Stimulated activated CD4-positive, alpha-beta T cell treated with anti-CD3 and anti-CD28 coated beads, TNF-alpha, amount 100 ng/mL, for 4 hours (primary cell): ENCODE data around the gene FIBCD1.
A peak's percentile ranks its signal among the peaks of the same experiment; 100 is the strongest.

Experiments used
- DNase-seq, 3 experiments: peaks; one replicate each; pipeline ENCODE4 v3.0.0-alpha.2; 2020; ENCODE audit warnings: low read depth in 3 of 3

Gene FIBCD1

GRCh38 chr9:130880599-130881220 lies 58.3 kb downstream of the FIBCD1 start:
- DNase-seq = no peak

- no peak for DNase-seq
Measured at GRCh38 chr9:130879863-130880411, 59.1 kb downstream of the FIBCD1 start.

DNA sequence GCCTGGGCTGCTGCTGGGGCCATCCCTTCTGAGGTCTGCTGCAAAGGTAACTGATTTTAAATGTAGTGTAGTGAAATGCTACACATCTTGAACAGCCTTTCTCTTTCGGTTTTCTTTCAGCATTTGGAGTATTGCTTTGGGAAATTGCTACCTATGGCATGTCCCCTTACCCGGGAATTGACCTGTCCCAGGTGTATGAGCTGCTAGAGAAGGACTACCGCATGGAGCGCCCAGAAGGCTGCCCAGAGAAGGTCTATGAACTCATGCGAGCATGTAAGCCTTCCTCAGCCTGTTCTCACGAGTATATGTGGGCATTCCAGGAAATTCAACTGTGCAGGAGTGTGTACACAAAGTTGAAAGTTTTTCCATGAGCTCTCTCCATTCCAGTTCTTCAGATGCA lies 60.8 kb downstream of the FIBCD1 start:
- no peak for DNase-seq

DNA sequence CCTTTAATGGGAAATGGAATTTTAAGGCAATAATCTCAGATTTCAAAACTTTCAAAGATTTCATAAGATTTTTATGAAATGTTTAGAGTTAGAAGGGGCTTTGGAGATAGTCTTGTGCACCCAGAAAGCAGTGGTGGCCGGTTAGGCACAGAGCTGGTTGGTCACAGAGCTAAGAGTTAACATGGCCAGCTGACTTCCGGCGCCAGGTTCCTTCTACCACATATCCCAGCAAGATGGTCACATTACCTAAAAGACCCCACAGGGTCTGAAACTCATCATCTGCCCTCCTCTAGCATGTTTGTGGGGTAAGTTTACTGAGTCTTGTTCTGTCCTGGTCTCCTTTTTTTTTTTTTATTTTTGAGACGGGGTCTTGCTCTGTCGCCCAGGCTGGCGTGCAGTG lies 61.7 kb downstream of the FIBCD1 start:
- no peak for DNase-seq

DNA sequence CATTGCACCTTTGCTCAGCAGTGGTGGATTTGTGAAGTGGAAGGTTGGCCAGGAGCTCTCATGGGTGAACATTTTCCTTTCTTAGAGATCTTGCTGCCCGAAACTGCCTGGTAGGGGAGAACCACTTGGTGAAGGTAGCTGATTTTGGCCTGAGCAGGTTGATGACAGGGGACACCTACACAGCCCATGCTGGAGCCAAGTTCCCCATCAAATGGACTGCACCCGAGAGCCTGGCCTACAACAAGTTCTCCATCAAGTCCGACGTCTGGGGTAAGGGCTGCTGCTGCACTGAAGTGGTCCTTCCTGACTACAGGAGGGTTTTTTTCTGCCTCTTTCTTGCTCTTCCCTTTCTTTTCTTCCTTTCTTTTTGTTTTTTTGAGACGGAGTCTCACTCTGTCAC lies 64.3 kb downstream of the FIBCD1 start:
- no peak for DNase-seq

- no peak for DNase-seq
Measured at GRCh38 chr9:130873966-130874365, 65.1 kb downstream of the FIBCD1 start.

- no peak for DNase-seq
Measured at GRCh38 chr9:130872912-130873503, 66.0 kb downstream of the FIBCD1 start.

DNA sequence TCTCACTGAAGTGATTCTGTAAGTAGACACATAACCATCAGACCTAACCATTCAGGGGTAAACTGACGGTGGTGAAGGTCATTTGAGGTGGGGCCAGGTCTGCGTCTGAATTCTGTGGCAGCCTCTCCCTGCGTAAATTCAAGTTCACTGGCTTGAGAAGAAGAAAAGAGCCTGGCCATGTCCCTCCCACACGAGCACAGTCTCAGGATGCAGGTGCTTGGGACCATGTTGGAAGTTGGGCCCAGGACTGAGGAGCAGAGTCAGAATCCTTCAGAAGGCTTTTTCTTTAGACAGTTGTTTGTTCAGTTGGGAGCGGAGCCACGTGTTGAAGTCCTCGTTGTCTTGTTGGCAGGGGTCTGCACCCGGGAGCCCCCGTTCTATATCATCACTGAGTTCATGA lies 66.5 kb downstream of the FIBCD1 start:
- DNase-seq = no peak

- DNase-seq = no peak
Measured at GRCh38 chr9:130872093-130872492, 67.0 kb downstream of the FIBCD1 start.

GRCh38 chr9:130871395-130872062 lies 67.5 kb downstream of the FIBCD1 start:
- DNase-seq = no peak

DNA sequence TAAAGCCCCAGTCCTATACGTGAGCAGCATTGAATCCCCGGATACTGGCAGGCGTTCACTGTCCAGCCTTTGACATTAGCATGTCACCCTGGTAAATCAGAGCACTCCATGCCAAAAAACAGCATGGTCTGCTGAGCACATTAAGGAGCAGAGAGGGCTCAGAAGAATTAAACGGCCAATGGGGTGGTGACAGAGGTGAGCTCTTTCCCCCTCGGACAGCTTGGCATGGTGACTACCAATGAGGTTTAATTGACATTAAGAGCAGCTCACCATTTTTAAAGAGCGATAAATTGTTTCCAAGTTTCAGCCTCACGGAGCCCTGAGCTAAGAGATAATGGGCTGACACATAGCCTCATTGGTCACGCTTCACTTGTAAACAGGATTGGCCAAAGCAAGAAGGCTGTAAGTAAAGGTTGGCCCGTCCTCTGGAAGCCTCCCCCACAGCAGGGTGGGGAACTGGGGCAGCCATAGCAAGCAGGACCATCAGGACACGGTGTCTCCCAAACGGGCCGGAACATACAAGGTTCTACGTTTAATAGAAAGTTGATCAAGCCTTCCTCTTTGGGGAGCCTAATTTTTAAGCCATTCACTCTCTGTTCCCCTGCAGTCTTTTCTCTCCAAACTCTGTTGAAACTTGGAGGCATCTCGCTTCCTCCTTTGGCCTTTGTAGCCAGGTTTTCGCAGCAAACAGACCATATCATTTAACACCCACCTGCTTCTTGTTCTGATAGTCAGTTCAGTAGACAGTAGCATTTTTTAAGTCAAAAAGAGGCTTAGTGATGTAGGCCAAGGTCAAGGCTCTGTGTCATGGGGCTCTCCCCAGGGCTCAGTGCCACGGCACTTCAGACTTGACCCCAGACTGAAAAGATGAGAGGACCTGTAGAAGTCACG lies 68.3 kb downstream of the FIBCD1 start:
- no peak for DNase-seq

DNA sequence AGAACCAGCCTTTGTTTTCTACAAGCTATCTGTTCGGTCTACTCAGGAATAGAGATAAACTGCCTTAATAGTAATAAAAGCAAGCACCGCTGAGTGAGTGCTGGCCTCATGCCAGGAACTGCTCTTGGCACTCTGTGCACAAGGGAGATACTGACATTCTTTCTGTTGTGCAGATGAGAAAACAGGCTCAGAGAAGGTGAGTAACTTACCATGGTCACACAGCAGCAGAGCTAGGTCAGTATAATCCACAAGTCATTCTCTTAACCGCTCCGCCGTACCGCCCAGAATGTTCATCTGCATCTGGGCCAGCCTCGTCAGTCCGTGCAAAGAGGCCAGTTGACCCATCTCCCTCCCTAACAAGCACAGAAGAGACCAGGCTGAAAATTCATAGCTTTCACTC lies 69.8 kb downstream of the FIBCD1 start:
- no peak for DNase-seq

DNA sequence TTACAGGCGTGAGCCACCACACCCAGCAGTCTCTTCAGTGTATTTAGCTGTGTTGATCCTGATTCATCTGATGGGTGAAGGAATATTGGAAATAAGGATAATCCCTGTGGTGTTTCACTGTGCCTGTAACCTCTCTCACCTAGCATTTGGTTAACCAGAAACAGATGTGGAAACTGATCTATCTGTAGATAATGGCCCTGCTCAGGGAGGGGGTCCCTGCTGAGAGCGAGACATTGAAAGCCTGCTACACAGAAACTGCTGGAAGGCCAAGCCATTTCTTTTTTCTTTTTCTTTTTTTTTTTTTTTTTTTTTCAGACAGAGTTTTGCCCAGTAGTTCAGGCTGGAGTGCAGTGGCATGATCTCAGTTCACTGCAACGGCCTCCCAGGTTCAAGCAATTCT lies 70.8 kb downstream of the FIBCD1 start:
- DNase-seq = no peak

- no peak for DNase-seq
Measured at GRCh38 chr9:130867556-130867955, 71.5 kb downstream of the FIBCD1 start.

GRCh38 chr9:130866474-130866965 lies 72.5 kb downstream of the FIBCD1 start:
- peak; percentile 17 to 26 (median 21) for DNase-seq

GRCh38 chr9:130865921-130866320 lies 73.1 kb downstream of the FIBCD1 start:
- no peak for DNase-seq

DNA sequence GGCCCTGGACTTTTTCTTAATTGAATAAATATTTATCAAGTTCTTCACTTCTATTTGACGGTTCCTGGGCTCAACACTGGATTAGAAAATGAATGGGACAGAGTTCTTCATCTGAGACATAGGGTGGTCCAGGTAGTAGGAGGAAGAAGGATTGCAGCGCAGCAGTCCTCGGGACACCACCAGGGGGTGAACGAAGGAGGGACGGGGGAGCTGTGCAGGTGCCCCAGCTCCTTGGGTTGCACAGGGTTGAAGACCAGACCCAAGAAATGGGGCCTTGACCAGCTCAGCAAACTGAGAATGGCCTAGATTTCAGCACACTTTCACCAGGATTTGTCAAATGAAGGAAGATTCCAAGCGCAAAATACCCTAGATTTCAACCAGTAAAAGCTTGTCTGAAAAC lies 74.5 kb downstream of the FIBCD1 start:
- no peak for DNase-seq

DNA sequence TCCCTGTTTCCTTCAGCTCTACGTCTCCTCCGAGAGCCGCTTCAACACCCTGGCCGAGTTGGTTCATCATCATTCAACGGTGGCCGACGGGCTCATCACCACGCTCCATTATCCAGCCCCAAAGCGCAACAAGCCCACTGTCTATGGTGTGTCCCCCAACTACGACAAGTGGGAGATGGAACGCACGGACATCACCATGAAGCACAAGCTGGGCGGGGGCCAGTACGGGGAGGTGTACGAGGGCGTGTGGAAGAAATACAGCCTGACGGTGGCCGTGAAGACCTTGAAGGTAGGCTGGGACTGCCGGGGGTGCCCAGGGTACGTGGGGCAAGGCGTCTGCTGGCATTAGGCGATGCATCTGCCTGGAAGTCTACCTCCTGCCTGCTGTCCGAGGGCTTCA lies 76.3 kb downstream of the FIBCD1 start:
- DNase-seq = no peak

DNA sequence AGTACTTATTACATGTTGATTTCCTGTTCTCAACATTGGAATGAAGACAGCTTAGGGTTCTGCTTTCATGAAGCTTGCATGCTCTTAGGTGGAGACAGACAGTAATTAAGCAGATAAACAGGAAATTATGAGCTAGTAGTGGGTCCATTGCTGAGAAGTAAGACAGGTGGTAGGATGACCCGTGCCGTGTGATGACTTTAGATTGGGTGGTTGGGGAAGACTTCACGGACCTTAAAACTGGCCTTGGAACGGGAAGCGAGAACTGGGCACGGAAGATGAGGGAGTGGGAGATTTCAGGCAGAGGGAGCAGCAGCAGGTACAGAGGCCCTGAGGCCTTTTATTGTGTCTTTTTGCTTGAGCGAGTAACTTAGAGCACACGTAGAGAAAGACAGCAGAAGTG lies 76.8 kb downstream of the FIBCD1 start:
- DNase-seq = no peak

- no peak for DNase-seq
Measured at GRCh38 chr9:130861372-130862180, 77.5 kb downstream of the FIBCD1 start.
